Activated B cell treated with CpG ODN at 0.5 μM for 24 hours (primary cell): ENCODE results near the gene ENAM. TPM values are rescaled to one million over a fixed set of nuclear protein-coding genes. Genes with fewer than 3 reads are reported as not detected.

Source experiments
- ATAC-seq: fragments of 200-7000 bp; cut with Tn5 transposase; one replicate; pipeline ENCODE4 v1.10.0; 2021; ENCODE audit warnings: low read depth, mild to moderate bottlenecking, moderate library complexity
- CTCF ChIA-PET: fragments of 350-600 bp; sonication (Branson Sonifier 250); formaldehyde crosslinking; loops from one replicate; lab custom pipeline; 2021; ENCODE audit warnings: antibody characterized with exemption; lab: Charles Lee
- POLR2A ChIA-PET: fragments of 350-600 bp; sonication (Branson Sonifier 250); formaldehyde crosslinking; loops from one replicate; lab custom pipeline; 2021; ENCODE audit warnings: antibody characterized with exemption; lab: Charles Lee
- DNase-seq: peaks from one replicate; pipeline ENCODE4 v3.0.0; 2022
- H3K27ac Mint-ChIP-seq: one replicate; pipeline ENCODE4 v1.8.0; 2020; ENCODE audit warnings: mixed read lengths
- H3K27me3 Mint-ChIP-seq: one replicate; pipeline ENCODE4 v1.8.0; 2021; ENCODE audit warnings: mixed read lengths
- H3K36me3 Mint-ChIP-seq: one replicate; pipeline ENCODE4 v1.8.0; 2021; ENCODE audit warnings: low read depth, mixed read lengths
- H3K4me1 Mint-ChIP-seq: one replicate; pipeline ENCODE4 v1.8.0; 2021; ENCODE audit warnings: mixed read lengths
- H3K4me3 Mint-ChIP-seq: one replicate; pipeline ENCODE4 v1.8.0; 2020; ENCODE audit warnings: mild to moderate bottlenecking, mixed read lengths
- H3K9me3 Mint-ChIP-seq: one replicate; pipeline ENCODE4 v1.8.0; 2020; ENCODE audit warnings: mixed read lengths
- intact Hi-C: fragments of 100-400 bp; cut with micrococcal nuclease; formaldehyde crosslinking; loops from one replicate; pipeline ENCODE4 v1.15.1; 2024
- total RNA-seq: library from RNA; stranded (reverse); gene quantifications from 2 replicates; pipeline ENCODE4 v1.2.3, GENCODE V29; 2022
- TF ChIP-seq, protein P1 (sequence below): fragments of 200-600 bp; IDR thresholded peaks from one replicate; pipeline ENCODE4 v1.8.0; 2022; ENCODE audit warnings: antibody characterized with exemption, mild to moderate bottlenecking

ENAM gene
- total RNA-seq, 1 donor from 2014 or later = not detected

DNA sequence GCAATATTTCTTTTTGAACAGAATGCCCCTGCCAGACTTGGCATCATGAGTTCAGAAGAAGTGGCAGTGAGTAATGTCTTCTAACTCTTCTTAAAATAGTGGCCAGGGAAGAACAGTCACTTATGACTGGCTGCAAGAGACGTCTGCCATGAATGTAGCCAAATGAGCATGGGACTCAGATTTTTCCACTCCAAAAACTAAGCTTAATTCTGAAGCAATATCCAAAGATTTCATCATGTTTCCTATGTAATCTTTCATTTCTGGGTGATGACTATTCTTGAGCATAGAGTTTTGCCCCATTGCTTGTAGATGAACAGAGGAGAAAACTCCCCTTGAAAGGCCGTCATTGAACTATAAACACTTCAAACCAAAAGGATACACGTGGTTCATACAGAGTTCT lies 24.7 kb upstream of the ENAM start:
- H3K36me3 Mint-ChIP-seq = no peaks in the 10 kb centered on the region
- H3K4me1 Mint-ChIP-seq = no peaks in the 10 kb centered on the region
- H3K9me3 Mint-ChIP-seq = no peaks in the 10 kb centered on the region
- TF ChIP-seq, protein P1, sequence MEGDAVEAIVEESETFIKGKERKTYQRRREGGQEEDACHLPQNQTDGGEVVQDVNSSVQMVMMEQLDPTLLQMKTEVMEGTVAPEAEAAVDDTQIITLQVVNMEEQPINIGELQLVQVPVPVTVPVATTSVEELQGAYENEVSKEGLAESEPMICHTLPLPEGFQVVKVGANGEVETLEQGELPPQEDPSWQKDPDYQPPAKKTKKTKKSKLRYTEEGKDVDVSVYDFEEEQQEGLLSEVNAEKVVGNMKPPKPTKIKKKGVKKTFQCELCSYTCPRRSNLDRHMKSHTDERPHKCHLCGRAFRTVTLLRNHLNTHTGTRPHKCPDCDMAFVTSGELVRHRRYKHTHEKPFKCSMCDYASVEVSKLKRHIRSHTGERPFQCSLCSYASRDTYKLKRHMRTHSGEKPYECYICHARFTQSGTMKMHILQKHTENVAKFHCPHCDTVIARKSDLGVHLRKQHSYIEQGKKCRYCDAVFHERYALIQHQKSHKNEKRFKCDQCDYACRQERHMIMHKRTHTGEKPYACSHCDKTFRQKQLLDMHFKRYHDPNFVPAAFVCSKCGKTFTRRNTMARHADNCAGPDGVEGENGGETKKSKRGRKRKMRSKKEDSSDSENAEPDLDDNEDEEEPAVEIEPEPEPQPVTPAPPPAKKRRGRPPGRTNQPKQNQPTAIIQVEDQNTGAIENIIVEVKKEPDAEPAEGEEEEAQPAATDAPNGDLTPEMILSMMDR = no peak
- H3K27me3 Mint-ChIP-seq = peaks cover 2% of the 10 kb centered on the region
- no peak overlapping the region for H3K4me3 Mint-ChIP-seq
- DNase-seq (no peak), ATAC-seq (no peak)
- no peak overlapping the region for H3K27ac Mint-ChIP-seq
- intact Hi-C loops = no loop called here
- POLR2A ChIA-PET = no interaction called here
- CTCF ChIA-PET = no interaction called here

- no peak overlapping the region for H3K27ac Mint-ChIP-seq
- TF ChIP-seq, protein P1 = no peak
- no peak overlapping the region for H3K4me3 Mint-ChIP-seq
- POLR2A ChIA-PET = interaction anchor here (0.6 kb wide), 1 partner anchor 399 kb away, joined by 12 read pairs; no protein-coding TSS in a partner anchor
- CTCF ChIA-PET = no interaction called here
- no peaks in the 10 kb centered on the region for H3K4me1 Mint-ChIP-seq
- no peaks in the 10 kb centered on the region for H3K36me3 Mint-ChIP-seq
- H3K9me3 Mint-ChIP-seq = no peaks in the 10 kb centered on the region
- DNase-seq (no peak), ATAC-seq (no peak)
- H3K27me3 Mint-ChIP-seq = no peaks in the 10 kb centered on the region
- intact Hi-C loops = no loop called here
These were observed 22.1 kb upstream of the ENAM start for GRCh38 chr4:70606459-70606858.

DNA sequence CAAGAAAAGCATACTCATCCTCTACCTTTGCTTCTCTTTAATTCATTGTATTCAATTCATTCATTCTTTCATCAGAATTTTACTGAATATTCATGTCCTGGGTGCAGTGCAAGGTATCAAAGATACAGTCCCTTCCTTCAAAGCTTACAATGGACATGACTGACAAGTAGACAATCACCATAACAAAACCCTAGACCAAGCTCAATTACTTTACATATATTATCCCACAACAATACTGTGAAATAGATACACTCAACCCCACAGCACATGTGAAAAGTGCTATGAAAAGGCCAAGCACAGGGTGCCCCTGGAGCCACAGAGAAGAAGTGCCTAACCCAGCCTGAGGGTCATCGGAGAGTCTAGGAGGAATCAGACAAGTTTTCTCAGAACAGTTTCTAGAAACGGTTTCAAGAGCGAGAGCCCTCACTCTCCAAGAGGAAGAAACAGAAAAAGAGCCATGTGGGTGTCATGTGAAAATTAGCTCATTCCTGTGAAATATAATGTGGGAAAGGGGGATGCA lies 21.1 kb upstream of the ENAM start:
- H3K36me3 Mint-ChIP-seq = no peaks in the 10 kb centered on the region
- no peak overlapping the region for H3K27ac Mint-ChIP-seq
- H3K27me3 Mint-ChIP-seq = no peaks in the 10 kb centered on the region
- ChIA-PET CTCF (interaction anchor here (1.0 kb wide), 1 partner anchor 13 kb away, joined by 4 read pairs; no protein-coding TSS in a partner anchor), POLR2A (no interaction called here)
- DNase-seq = no peak
- TF ChIP-seq, protein P1 = no peak
- no peak overlapping the region for H3K4me3 Mint-ChIP-seq
- H3K4me1 Mint-ChIP-seq = no peaks in the 10 kb centered on the region
- H3K9me3 Mint-ChIP-seq = no peaks in the 10 kb centered on the region
- ATAC-seq = no peak
- intact Hi-C loops = no loop called here

DNA sequence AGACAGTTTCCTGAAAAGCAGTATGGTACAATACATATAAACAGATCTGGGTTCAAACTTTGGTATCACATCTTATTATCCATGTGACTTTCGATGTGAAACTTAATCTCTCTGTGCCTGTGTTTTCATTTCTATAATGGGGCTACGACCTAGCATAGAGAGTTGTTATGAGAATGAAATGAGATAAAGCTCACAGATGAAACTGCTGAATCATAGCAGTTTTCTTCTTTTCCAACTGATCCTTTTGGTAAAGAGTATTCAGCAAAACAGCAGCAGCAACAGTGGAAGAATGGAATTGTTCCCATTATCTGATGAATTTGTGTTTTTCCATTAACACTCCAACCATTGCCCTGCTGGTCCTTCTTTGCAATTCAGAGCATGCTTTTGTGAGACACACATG lies 20.2 kb upstream of the ENAM start:
- intact Hi-C loops = no loop called here
- Mint-ChIP-seq H3K4me3 (no peak overlapping the region), H3K27me3 (no peaks in the 10 kb centered on the region), H3K4me1 (peaks cover 7% of the 10 kb centered on the region), H3K27ac (no peak overlapping the region), H3K36me3 (no peaks in the 10 kb centered on the region), H3K9me3 (no peaks in the 10 kb centered on the region)
- POLR2A ChIA-PET = no interaction called here
- DNase-seq (no peak), ATAC-seq (no peak)
- CTCF ChIA-PET = no interaction called here
- TF ChIP-seq, protein P1 = no peak

GRCh38 chr4:70613306-70614183 lies 15.0 kb upstream of the ENAM start:
- ChIA-PET CTCF (interaction anchor here (0.9 to 2.3 kb wide), 5 partner anchors 12 to 90 kb away, joined by 3 to 6 read pairs (median 3); no protein-coding TSS in a partner anchor), POLR2A (no interaction called here)
- ATAC-seq (peak; percentile 64), DNase-seq (no peak)
- Mint-ChIP-seq H3K4me1 (peaks cover 23% of the 10 kb centered on the region), H3K27ac (peak overlapping the region; percentile 38), H3K9me3 (peaks cover under 1% of the 10 kb centered on the region), H3K36me3 (no peaks in the 10 kb centered on the region), H3K4me3 (peak overlapping the region; percentile 48), H3K27me3 (no peaks in the 10 kb centered on the region)
- TF ChIP-seq, protein P1 = no peak
- intact Hi-C loops = no loop called here
